WTC11 (cell line): Measurements from ENCODE around the gene SP2. TPM values are rescaled to one million over a fixed set of nuclear protein-coding genes. Genes with fewer than 3 reads are reported as not detected.

Source experiments
- ATAC-seq: fragments of 200-7000 bp; cut with Tn5 transposase; 2 replicates; pipeline ENCODE4 v1.10.0; 2021; ENCODE audit warnings: mild to moderate bottlenecking, moderate library complexity
- CTCF ChIA-PET: fragments of 300-600 bp; sonication (Branson Sonifier 250); formaldehyde crosslinking; loops from one replicate; lab custom pipeline; 2021; ENCODE audit warnings: antibody characterized with exemption; lab: Charles Lee
- POLR2A ChIA-PET: fragments of 350-600 bp; sonication (Branson Sonifier 250); formaldehyde crosslinking; loops from one replicate; lab custom pipeline; 2021; ENCODE audit warnings: antibody characterized with exemption; lab: Charles Lee
- DNase-seq: peaks from one replicate; pipeline ENCODE4 v3.0.0; 2021; ENCODE audit warnings: low spot score
- H3K27ac Mint-ChIP-seq: 2 replicates; pipeline ENCODE4 v1.8.0; 2021; ENCODE audit warnings: mixed read lengths
- H3K27me3 Mint-ChIP-seq: 2 replicates; pipeline ENCODE4 v1.8.0; 2021; ENCODE audit warnings: low read depth, mild to moderate bottlenecking, moderate library complexity, mixed read lengths
- H3K36me3 Mint-ChIP-seq: 2 replicates; pipeline ENCODE4 v1.8.0; 2021; ENCODE audit warnings: mixed read lengths
- H3K4me1 Mint-ChIP-seq: 2 replicates; pipeline ENCODE4 v1.8.0; 2022; ENCODE audit warnings: mixed read lengths
- H3K4me3 Mint-ChIP-seq: 2 replicates; pipeline ENCODE4 v1.8.0; 2021; ENCODE audit warnings: mild to moderate bottlenecking, moderate library complexity, mixed read lengths
- H3K9me3 Mint-ChIP-seq: 2 replicates; pipeline ENCODE4 v1.8.0; 2021; ENCODE audit warnings: mixed read lengths
- AR ChIP-seq: fragments of 250-450 bp; sonication (Bioruptor Pico); IDR thresholded peaks from 2 replicates; pipeline ENCODE4 v1.9.0; 2021; ENCODE audit warnings: mild to moderate bottlenecking
- ATF6 ChIP-seq: sonication (generic); formaldehyde crosslinking; IDR thresholded peaks from 2 replicates; pipeline ENCODE4 v1.8.1; 2023; ENCODE audit warnings: mild to moderate bottlenecking, missing genetic modification reagents
- CDX4 ChIP-seq: fragments of 250-450 bp; sonication (Bioruptor Pico); IDR thresholded peaks from 2 replicates; pipeline ENCODE4 v1.9.0; 2021; ENCODE audit warnings: moderate library complexity, mild to moderate bottlenecking, inconsistent platforms, borderline replicate concordance
- CTCF ChIP-seq: fragments of 200-600 bp; IDR thresholded peaks from 2 replicates; pipeline ENCODE4 v1.8.0; 2022; ENCODE audit warnings: antibody characterized with exemption
- E2F5 ChIP-seq: sonication (generic); formaldehyde crosslinking; IDR thresholded peaks from 2 replicates; pipeline ENCODE4 v1.8.1; 2022; ENCODE audit warnings: mild to moderate bottlenecking, moderate library complexity, missing genetic modification reagents
- ERG ChIP-seq: fragments of 250-450 bp; sonication (Bioruptor Pico); IDR thresholded peaks from 2 replicates; pipeline ENCODE4 v1.8.0; 2021; ENCODE audit warnings: mild to moderate bottlenecking
- ETV6 ChIP-seq: sonication (generic); formaldehyde crosslinking; IDR thresholded peaks from 2 replicates; pipeline ENCODE4 v1.8.1; 2022; ENCODE audit warnings: mild to moderate bottlenecking, missing genetic modification reagents
- FOXP4 ChIP-seq: sonication (generic); formaldehyde crosslinking; IDR thresholded peaks from 2 replicates; pipeline ENCODE4 v1.8.0; 2022; ENCODE audit warnings: mild to moderate bottlenecking, missing genetic modification reagents
- NFE2L1 ChIP-seq: sonication (generic); formaldehyde crosslinking; IDR thresholded peaks from 2 replicates; pipeline ENCODE4 v1.8.1; 2023; ENCODE audit warnings: missing genetic modification reagents
- NR2C2 ChIP-seq: sonication (generic); formaldehyde crosslinking; IDR thresholded peaks from 2 replicates; pipeline ENCODE4 v1.8.0; 2022; ENCODE audit warnings: mild to moderate bottlenecking, missing genetic modification reagents
- OVOL2 ChIP-seq: fragments of 250-450 bp; sonication (Bioruptor Pico); IDR thresholded peaks from 2 replicates; pipeline ENCODE4 v1.9.0; 2021; ENCODE audit warnings: mild to moderate bottlenecking, borderline replicate concordance
- PREB ChIP-seq: sonication (generic); formaldehyde crosslinking; IDR thresholded peaks from 2 replicates; pipeline ENCODE4 v1.8.1; 2022; ENCODE audit warnings: mild to moderate bottlenecking, missing genetic modification reagents, moderate library complexity, borderline replicate concordance
- TEAD1 ChIP-seq: sonication (generic); formaldehyde crosslinking; IDR thresholded peaks from 2 replicates; pipeline ENCODE4 v1.8.0; 2022; ENCODE audit warnings: mild to moderate bottlenecking, missing genetic modification reagents
- ZNF232 ChIP-seq: sonication (generic); formaldehyde crosslinking; IDR thresholded peaks from 2 replicates; pipeline ENCODE4 v1.8.0; 2022; ENCODE audit warnings: mild to moderate bottlenecking, missing genetic modification reagents
- ZNF416 ChIP-seq: fragments of 250-450 bp; sonication (Bioruptor Pico); IDR thresholded peaks from 2 replicates; pipeline ENCODE4 v1.9.0; 2021; ENCODE audit warnings: mild to moderate bottlenecking, inconsistent platforms
- ZNF423 ChIP-seq: fragments of 250-450 bp; sonication (Bioruptor Pico); IDR thresholded peaks from 2 replicates; pipeline ENCODE4 v2.1.2; 2022; ENCODE audit warnings: mild to moderate bottlenecking, moderate library complexity
- total RNA-seq: library from RNA; stranded (reverse); gene quantifications from 3 replicates; pipeline ENCODE4 v1.2.3, GENCODE V29; 2021

SP2 gene
- total RNA-seq, 1 experiment from 2014 or later, result 9.9 TPM

GRCh38 chr17:47935961-47936360 lies 39.9 kb downstream of the SP2 start:
- peaks cover 3% of the 10 kb centered on the region; the same call in 1 of the 2 replicates for H3K4me1 Mint-ChIP-seq
- TF ChIP-seq E2F5 (CRISPR knock-in tag), result no peak
- TF ChIP-seq CTCF, result no peak
- TF ChIP-seq OVOL2, result no peak
- TF ChIP-seq ZNF416 (CRISPR knock-in tag), result no peak
- no peak for TF ChIP-seq PREB (CRISPR knock-in tag)
- TF ChIP-seq ERG (CRISPR knock-in tag), result no peak
- TF ChIP-seq NR2C2 (CRISPR knock-in tag), result no peak
- TF ChIP-seq NFE2L1 (CRISPR knock-in tag), result no peak
- no peak for TF ChIP-seq AR (CRISPR knock-in tag)
- no peak for TF ChIP-seq FOXP4
- no peak for TF ChIP-seq ETV6 (CRISPR knock-in tag)
- TF ChIP-seq TEAD1 (CRISPR knock-in tag), result no peak
- no peak for TF ChIP-seq ZNF423 (CRISPR knock-in tag)
- TF ChIP-seq ATF6 (CRISPR knock-in tag), result no peak
- TF ChIP-seq CDX4 (CRISPR knock-in tag), result no peak
- TF ChIP-seq ZNF232 (CRISPR knock-in tag), result no peak
- peaks cover 21% of the 10 kb centered on the region for H3K27me3 Mint-ChIP-seq
- no peak overlapping the region for H3K27ac Mint-ChIP-seq
- no peak overlapping the region for H3K4me3 Mint-ChIP-seq
- H3K36me3 Mint-ChIP-seq, result peaks cover 2% of the 10 kb centered on the region; the same call in 1 of the 2 replicates
- ATAC-seq, result no peak
- no peak for DNase-seq
- H3K9me3 Mint-ChIP-seq, result peaks cover 3% of the 10 kb centered on the region
- CTCF ChIA-PET, result interaction anchor here (1.1 to 1.5 kb wide), 4 partner anchors 11 to 95 kb away, joined by 3 to 8 read pairs (median 5); no protein-coding TSS in a partner anchor
- POLR2A ChIA-PET, result no interaction called here
